Endometrial microvascular endothelial cells (primary cell): Measurements from ENCODE around the gene SYTL2. TPM values are rescaled to one million over a fixed set of nuclear protein-coding genes. Genes with fewer than 3 reads are reported as not detected.
"Not testable (repeated sequence)": the region's sequence is repeated elsewhere in the genome, so short reads cannot be mapped to it uniquely, and the experiment has no call there.

Source experiments
- in situ Hi-C: cut with HindIII; loops from 2 replicates; pipeline ENCODE4 v1.10.0; 2017; ENCODE audit warnings: low sequenced_read_pairs, low pct_unique_long_range_greater_than_20kb; ENCODE audit errors: inconsistent ontology term
- total RNA-seq: library from RNA; depleted of rRNA; stranded (reverse); fragments of >200 nt; gene quantifications from one replicate; pipeline ENCODE4 v1.2.3, GENCODE V29; 2015; ENCODE audit errors: inconsistent ontology term

The SYTL2 gene
- total RNA-seq, 1 donor from 2014 or later: 2.1 TPM

DNA sequence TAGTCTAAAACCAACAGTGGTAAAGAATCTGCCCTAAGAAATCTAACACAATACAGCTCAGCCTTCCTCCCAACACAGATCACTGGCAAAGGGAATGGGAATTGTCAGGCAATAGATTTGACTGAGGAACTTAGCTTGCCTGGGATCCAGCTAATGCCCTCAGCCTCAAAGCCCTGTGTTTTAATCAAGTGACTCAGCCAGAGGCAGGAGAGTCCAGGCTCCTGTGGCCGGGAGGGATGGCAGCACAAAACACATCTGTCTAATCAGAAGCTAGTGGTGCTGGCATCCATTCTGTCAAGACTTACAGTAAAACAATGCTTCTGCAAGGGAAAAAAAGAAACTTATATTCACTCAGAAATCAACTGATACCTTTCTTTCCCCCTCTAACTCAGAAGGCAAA is 5.6 kb downstream of the SYTL2 start:
- in situ Hi-C loops: loop anchor here (25.0 kb wide), 1 partner anchor 118 kb away; the partner anchor contains the start of gene CCDC89

DNA sequence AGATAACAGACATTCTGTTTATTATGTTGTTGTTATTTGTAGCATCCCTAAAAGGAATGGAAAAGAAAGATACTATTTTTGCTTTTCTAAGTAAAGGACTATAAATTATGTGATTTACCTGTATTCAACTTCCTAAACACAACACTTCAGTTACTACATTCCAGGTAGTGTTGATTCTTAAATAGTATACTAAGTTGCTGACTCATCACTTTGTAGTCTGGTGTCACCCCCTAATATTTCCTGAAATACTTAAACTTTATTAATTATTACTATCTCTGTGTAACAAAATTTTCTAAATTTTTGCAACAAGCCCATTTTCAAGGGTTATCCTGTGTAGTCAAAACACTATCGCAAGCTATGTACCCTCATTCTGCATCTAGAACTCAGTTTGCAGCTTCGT is 7.0 kb downstream of the SYTL2 start:
- in situ Hi-C loops: loop anchor here (25.0 kb wide), 1 partner anchor 117 kb away; the partner anchor contains the start of gene CCDC89

DNA sequence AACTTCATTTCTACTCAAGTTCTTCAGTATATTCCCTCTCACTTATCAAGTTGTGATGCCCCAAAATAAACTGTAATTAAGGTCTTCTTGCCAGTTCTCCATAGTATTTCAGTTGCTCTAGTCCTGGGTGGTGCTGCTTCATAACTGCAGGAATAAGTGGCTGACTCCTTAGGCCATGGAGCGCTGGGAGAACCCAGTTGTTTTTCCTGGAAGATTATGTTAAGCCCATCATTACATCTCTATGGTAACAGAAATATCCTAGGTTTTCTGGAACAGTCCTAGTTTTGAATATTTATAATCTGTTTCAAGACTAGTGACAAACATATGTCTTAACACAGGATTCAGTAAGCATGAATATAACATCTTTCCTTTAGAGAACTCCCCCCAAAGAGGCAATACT is 7.6 kb downstream of the SYTL2 start:
- in situ Hi-C loops: loop anchor here (25.0 kb wide), 1 partner anchor 116 kb away; the partner anchor contains the start of gene CCDC89

DNA sequence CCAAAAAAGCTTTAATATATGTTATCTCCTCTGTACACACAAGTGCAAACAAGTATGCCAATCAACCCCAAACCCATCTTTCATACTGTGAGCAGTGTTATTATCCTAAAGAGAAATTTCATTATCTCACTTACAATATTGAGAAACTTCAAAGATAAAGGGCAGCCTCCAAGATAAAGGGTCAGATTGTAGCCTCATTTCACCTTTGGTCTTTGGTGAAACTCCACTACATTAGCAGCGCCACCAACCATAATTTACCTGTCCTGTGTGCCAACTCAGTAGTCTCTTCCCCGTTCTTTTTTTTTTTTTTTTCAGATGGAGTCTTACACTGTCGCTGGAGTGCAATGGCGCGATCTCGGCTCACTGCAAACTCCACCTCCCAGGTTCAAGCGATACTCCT is 9.4 kb downstream of the SYTL2 start:
- in situ Hi-C loops: loop anchor here (25.0 kb wide), 1 partner anchor 114 kb away; the partner anchor contains the start of gene CCDC89

DNA sequence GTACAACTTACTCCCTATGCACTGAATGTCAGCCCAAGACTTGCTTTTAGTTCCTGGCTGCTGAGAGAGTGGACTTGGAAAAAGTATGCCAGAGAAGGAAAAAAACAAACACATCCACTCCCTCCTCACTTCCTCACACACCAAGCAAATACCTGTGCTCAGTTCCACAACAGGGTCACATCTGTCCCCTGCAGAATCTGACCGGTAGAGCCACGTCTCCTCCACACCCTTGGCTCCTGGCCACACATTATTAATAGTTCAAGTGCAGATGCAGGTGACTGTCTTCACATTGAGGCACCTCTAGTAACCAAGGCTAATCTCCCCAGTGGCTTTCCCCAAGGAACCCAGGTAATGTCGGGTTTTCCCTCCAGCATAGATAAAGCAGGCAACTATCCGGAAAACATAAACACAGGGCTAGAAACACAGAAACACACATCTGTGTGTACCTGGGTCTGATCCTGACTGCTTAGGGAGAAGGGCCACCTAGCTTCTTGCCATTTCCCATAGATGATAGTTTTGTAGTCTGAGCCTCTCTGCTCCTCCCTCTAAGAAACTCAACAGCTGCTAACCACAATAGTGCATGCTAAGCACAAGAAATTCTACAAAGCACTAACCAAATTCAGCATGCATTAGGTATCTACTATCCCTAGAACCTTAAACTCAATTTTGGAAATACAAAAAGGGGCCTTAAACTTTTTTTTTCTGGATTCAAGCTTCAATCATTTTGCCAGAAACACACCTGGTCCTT is 10.2 kb downstream of the SYTL2 start:
- in situ Hi-C loops: loop anchor here (25.0 kb wide), 1 partner anchor 113 kb away; the partner anchor contains the start of gene CCDC89

DNA sequence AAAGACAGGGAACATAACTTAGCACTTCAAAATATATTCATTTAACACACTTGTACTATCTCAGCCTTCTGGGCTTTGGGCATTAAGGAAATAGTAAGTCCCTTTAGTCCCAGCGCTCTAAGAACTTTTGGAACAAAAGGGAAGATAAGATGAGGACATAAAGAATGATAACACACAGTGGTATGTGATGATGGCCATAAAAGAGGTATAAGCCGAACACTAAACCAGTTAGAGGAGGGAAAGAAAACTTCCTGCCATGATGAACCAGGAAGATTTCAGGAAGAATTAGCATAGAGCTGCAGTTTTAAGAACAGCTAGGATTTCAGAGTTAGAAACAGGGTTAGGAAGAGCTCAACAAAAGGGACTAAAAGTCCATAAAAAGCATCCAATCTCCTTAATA is 11.8 kb downstream of the SYTL2 start:
- in situ Hi-C loops: no loop called here

DNA sequence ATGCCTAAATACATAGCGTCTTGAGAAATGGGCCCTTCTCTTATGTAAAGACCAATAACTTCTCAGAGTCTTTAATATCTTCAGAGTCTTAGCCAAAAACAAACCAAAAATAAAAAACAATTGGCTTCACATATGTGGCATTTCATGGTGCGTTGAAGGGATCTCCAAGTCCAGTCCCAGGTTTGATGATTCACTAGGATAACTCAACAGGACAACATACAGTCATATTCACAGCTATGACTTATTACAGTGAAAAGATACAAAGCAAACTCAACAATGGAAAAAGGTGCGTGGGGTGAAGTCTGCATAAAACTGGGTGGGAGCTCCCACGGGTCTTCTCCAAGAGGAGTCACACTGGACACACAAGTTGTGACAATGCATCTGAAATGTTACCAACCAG is 12.6 kb downstream of the SYTL2 start:
- in situ Hi-C loops: no loop called here

DNA sequence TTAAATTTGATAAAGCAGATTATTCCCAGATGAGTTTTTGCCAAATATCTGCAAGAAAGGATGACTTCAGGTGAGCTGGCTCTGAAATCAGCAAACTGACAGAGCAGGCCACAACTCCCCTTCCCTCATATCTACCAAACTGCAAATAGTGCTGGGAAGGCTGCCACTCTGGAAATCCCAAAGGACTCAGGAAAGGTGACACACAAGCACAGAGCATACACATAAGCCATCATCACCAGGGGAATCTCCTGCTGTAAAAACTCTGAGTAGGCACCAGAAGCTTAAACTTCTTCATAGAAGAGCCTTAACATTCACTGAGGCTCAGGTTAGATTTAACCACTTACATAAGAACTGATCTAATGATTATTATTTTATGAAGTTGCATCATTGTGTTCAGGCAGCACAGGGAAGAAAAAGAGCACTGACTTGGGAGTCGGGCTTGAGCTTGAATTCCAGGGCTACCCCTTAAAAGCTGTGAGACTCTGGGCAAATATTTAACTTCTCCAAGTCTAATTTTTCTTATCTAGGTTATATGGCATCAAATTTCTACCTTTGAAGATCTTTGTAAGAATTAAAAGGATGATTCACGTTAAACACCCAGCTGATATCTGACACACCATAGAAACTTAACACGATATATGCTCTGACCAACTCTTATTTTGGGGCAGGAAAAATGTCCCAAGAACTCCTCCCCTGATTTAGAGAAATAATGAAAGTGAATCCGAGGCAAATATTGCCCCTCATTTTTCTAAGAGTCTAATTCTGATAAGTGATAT is 15.0 kb downstream of the SYTL2 start:
- in situ Hi-C loops: no loop called here

DNA sequence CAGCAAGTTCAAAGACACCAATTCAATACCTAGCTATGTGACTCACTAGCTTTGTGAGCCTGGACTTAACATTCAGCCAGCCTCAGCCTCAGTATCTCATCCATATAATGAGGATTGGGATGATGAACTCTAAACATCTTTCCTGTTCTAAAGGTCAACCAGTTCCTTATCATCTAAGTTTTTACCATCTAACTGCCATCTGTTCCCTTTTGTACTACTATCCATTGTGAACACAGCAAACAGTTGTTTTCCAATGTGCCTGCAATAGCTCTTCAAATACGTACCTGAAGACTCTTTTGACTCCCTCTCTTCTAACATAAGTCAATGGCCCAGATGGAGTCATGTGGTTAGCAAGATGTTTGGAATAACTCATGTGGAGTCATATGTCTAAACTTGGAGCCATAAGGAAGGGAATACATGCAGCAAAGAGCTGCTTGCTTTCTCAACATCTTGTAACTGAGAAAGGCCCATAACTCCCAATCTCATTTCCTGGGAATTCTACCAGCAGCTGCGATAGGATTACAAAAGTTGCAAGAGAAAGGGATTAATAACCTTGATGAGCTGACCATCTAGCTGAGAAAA is 19.4 kb downstream of the SYTL2 start:
- in situ Hi-C loops: no loop called here

DNA sequence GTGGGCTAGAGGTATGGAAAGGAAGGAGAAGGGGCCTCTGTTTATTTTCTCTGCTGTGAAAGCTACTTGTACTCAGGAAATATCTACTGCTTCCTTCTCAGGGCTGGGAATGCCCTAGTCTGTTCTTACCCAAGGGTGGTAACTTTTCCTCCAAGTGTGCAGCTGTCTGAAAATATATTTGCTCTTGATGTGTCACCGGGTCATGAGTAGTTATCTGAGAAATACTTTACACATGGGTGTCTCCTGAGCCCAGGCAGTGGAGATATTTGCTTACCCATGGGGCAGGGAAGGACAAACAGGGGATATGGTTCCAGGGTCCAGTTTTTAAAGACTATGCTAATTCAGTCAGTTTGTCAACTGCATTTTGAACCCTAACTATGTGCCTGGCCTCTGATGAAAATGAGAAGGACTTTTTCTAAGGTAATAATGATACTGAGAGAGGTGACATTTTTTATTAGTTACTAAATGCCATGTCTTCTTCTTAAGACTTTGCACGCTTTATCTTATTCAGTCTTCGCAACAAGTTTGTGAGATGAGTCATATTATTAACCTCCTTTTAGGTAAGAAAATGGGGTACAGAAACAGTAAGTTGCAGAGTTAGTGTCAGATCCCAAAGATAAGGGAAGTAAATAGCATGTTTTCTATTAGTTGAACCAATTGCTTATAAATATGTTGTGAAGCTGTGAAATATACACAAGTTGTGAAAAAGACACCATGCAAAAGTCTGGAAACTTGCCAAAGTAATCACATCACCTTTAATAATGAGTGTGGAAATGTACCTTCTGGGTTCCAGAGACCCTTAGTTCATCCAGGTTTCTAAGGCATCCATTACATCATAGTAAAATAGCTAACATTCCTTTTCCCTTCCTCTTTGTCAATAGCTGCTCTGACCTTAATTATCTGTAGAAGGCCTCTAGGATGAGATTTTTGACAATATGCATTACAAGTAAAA is 22.9 kb downstream of the SYTL2 start:
- in situ Hi-C loops: no loop called here

DNA sequence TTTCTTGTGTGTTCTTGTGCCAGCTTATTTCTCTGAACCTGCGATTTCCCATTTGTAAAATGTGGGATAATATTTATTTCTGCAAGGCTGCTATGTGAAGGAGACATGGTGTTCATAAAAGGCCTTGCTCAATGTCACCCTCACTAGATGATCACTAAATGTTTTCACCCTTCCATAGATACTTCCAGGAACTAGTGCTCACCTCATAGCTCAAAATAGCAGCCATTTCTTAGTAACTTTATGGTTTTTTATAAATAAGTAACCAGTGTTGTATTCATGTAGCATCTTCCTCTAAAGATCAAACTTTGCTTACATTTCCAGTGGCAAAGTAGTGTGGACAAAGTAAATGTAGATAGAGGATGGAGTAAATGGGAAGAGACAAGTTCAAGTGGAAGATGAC is 23.8 kb downstream of the SYTL2 start:
- in situ Hi-C loops: no loop called here

DNA sequence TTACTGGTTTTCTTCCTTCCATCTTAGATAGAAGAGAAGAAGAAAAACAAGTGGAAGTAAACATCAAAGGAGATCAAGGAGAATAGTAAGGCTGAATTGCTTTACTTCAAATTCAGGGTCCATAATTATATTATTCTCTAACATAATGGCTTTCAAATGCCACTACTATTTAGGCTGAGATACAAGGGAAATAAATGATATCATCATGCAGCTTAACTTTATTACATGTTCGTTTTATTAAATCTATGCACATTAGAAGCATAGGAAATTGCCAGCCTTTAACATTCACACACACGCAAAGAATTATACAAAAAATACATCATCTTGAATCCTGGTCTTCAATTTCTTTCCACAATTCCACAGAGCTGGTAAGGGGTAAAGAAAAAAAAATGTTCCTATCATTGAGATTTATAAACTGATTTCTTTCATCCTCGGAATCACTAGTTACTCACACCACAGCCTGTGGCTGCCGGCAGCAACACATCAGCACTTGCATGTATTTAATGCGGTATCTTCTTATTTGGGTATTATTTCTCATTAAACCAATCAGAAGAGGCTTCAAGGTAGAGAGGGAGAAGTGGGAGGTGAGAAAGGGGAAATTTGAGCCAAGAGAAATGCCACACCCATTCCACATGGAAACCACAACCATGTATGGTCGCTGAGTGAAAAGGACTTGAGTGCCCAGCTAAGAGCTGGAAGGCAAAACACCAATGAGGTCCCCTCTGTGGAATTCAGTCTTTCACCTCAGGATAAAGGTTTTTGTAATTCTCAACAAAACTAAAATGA is 26.3 kb downstream of the SYTL2 start:
- in situ Hi-C loops: no loop called here

DNA sequence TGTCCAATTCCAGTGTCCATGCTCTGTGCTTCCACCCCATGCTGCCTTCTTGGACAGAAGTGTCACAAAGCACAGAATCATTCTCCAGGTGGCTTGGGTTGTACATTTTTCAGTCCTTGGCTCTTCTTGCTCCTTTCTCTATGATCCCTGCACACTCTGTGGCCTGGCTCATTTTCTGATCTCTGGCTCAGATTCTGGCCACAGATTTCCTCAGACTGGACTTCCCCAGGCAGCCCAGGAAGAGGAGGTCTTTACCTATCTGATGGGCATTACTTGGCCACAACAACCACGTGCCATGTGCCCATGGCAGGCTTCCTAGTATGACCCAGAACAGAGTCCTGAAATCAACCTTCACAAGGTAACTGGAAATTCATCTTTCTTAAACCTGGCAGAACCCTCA is 27.2 kb downstream of the SYTL2 start:
- in situ Hi-C loops: no loop called here

DNA sequence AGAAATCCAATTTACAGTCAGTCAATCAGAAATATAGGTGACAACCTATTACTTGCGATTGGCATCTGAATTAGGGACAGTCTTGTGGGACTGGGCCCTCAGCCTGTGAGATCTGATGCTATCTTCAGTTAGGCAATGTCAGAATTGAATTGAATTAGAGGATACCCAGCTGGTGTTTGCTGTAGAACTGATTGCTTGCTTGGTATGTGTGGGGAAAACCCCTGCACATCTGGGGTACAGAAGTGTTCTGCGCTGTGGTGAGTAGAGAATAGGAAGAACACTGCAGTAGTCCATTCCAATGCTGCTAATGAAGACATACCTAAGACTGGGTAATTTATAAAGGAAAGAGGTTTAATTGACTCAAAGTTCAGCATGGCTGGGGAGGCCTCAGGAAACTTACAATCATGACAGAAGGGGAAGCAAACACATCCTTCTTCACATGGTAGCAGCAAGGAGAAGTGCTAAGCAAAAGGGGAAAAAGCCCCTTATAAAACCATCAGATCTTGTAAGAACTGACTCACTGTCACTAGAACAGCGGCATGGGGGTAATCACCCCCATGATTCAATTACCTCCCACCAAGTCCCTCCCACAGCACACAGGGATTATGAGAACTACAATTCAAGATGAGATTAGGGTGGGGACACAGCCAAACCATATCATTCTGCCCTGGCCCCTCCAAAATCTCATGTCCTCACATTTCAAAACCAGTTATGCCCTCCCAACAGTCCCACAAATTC is 30.0 kb downstream of the SYTL2 start:
- in situ Hi-C loops: not testable (repeated sequence)

DNA sequence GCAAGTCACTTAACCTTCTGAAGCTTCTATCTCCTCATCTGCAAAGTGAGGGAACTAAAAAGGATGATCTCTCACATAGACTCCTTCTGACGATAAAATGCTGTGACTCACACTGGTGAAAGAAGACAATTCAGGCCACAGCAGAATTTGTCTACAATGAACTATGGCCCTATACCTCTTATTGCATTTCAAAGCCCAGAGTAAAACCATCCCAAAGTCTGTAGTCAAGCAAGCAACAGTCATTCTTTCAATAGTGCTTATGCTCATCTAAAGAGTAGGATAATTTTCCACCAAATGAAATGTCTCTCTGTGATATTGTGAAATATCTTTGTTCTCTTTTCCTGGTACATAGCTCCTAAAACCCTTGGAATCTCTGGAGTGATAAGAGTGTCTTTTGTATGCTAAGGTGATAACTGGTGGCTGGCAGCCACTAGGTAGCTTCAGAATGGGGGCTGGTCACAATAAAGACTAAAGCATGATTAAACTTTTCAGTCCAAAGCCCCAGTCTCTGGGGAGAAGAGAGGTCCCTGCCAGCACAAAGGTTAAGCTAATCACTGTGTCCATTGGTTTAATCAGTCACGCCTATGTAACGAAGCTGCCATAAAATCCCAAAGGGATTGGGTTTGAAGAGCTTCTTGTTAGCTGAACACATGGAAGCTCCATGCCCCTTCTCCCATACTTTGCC is 30.8 kb downstream of the SYTL2 start:
- in situ Hi-C loops: no loop called here

DNA sequence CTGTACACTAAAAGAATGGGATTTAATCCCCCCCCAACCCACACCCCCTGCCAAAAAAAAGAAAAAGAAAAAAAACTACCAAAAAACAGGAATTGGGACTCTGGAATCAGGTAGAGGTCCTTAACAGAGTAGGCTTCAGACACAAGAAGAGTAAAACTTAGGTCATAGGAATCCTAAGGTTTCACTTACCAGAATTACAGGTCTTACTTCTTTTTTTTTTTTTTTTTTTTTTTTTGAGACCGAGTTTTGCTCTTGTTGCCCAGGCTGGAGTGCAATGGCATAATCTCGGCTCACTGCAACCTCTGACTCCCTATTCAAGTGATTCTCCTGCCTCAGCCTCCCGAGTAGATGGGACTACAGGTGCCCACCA is 33.4 kb downstream of the SYTL2 start:
- in situ Hi-C loops: not testable (repeated sequence)
